ENCODE measurements around the gene CACNA1C.
A peak's percentile ranks its signal among the peaks of the same experiment; 100 is the strongest.
"Not testable (repeated sequence)": the region's sequence is repeated elsewhere in the genome, so short reads cannot be mapped to it uniquely, and the experiment has no call there.

CACNA1C gene

DNA sequence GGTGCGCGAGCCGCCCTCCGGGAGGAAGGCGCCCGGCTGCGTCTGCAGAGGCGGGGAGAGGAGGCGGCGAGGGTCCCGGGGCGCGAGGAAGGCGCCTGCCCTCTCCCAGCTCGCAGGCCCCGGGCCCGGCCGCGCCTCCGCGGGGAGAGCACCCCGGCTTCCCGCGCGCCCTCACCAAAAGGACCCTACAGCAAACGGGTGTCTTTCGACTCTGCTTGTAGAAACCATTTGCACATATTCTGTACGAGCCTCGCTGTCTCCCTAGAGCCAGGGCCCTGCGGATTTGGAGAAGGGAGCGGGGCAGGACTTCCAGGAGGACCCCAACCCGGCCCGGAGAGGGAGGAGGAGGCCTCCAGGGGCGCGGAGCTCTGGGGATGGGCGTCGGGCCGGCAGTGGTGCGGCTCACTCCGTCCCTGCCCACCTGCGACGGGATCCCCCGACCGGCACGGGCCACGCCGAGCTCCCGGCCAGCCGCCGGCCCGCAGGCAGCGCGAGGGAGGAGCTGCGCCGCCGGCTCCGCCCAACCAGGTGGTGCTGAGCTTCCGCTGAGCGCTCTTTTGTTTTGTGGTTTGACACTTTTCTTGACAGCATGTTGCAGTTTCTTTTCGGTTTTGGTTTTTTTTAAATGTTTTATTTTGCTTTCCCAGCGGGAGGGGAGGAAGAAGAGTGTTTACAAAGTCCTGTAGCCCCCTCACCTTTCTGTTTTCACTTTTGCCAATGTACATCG is 638.7 kb downstream of the CACNA1C start:
- DNase-seq (ENCODE audit: low spot score) = peak; percentile 71

DNA sequence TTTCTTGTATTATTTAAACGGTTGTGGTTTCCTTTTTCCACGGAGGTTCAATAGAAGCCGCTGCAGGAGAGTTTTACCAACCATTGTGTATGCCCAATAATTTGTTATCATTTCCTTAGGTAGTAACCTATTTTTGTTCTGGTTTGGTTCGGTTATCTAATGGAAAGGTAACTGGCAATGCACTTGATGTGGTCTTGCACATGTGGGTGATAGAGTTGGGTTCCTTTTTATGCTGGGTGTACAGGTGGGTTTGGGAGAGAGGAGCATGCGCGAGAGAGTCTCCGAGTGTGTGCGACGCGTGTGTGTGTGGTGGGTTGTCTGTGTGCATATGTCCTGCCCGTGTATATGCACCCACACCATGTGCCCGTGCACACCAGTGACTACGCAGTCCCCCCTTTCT is 639.3 kb downstream of the CACNA1C start:
- DNase-seq (ENCODE audit: low spot score) = no peak

GRCh38 chr12:2693244-2693860 is 640.6 kb downstream of the CACNA1C start:
- DNase-seq (ENCODE audit: low spot score) = no peak

DNA sequence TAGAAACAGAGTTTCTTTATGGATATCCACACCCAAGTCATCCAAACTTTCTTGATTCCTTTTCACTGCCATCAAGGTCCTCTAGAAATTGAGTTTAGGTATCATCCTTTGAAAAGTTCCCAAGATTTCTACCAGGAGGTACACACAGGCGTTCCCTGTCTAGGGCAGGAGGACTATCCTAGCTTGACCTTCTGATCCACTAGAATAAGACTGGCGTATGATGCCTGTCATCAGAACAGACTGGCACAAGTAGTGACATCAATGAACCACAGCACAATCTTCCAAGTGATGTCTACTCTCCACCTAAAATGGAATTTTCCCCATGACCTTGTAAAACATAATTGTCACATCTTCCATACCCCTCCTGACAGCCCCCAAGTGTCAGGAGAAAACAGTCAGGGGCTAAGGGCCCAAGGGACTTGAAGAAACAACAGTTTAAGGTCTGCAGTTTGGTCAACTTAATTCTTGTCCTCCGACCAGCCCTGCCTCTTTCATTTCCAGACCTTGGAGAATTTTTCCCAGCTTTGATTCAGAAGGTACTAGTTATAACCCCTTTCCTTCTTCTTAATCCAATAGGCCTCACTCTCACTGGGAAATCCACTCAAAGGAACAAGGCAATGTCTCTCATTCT is 641.3 kb downstream of the CACNA1C start:
- DNase-seq (ENCODE audit: low spot score) = no peak

DNA sequence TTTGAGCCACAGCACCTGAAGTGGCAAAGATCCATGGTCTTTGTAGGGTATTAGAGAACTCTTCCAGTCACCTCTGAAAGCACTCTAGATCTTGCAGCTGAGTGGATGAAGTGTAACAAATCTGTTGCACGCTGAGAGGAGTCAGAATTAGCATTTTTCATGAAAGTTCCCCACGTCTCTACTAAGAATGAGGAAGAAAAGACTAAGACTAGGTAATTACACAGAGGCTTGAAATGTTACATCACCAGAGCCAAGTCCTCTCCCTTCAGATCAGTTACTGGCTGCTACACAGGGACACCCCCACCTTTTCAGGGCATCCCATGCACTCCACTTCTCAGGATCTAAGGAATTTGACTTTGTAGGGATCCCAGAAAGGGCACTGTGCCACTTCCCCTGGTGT is 643.3 kb downstream of the CACNA1C start:
- DNase-seq (ENCODE audit: low spot score) = no peak

- DNase-seq (ENCODE audit: low spot score) = no peak
These were observed 644.4 kb downstream of the CACNA1C start for GRCh38 chr12:2697057-2697800.

GRCh38 chr12:2698566-2698965 is 645.8 kb downstream of the CACNA1C start:
- no peak for DNase-seq (ENCODE audit: low spot score)

GRCh38 chr12:2710701-2711100 is 657.9 kb downstream of the CACNA1C start:
- DNase-seq (ENCODE audit: low spot score) = no peak

DNA sequence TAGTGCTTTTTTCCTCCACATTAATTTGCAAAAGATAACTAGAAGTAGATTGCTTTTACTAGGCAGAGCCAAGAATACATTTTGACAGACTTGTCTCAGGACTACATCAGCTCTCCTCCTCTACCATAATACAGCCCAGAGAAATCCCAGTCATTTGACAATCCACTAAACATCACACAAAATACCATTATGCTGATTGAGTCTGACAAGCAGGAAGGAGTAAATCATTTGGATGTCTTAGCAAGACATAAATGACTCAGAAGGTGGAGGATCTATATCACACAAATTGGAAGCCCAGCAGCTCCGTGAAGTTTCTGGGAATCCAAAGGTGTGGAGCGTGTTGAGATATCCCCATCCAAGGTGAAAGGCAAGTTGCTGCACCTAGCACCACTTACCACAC is 666.6 kb downstream of the CACNA1C start:
- DNase-seq (ENCODE audit: low spot score) = no peak

- no peak for DNase-seq (ENCODE audit: low spot score)
These were observed 670.0 kb downstream of the CACNA1C start for GRCh38 chr12:2722806-2723205.

DNA sequence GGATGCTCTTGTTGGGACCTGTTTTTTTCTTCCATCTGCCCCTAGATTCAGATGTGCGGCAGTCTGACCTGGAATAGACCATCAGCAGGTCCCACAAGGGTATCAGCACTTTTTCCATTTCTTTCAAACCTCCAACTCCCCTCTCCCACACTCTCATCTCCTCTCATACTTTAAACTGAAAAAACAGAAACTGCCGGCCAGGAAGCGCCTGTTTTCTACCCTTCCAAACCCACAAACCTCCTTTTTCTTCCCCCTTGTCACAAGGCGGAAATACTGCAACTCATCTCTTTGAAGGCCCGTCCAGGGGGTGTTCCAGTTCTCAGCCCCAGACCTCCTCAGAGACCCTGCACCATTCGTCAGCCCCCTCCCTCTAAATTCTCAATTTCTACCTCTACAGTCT is 679.5 kb downstream of the CACNA1C start:
- no peak for DNase-seq (ENCODE audit: low spot score)

DNA sequence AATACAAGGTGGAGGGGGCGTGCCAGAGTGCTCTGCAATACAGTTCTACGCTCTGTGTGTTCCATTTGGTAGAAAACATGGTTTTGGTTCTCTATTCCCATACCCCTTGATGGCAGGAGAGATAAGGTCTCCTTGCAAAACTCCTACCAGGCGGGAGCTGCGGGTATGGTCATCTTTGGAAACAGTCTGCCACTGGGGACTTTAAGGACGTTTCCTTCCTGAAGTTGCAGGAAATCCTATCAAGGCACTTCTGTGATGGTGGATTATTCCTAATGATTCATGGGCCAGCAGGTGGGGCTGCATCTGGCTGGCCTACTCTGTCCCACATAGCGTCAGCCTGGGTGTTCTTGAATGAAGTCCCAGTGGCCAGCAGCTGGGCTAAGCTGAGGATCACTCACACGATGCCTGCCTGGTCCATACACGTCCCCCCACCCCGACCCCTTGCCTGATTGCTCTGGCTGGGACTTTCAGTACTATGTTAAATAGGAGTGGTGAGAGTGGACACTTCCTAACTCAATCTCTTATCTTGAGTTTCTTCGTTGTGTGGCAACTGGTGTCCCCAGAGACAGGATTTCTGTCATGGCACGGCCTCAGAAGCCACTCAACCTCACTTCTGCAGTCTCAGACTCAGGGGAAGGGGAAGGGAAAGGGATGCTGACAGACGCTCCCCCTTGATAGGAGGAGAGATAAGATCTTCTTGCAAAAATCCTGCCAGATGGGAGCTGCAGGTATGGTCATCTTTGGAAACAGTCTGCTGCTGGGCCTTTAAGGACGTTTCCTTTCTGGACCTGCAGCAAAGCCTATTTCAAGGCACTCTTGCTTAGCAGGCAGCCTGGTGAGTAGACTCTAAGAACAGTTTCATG is 680.9 kb downstream of the CACNA1C start:
- DNase-seq (ENCODE audit: low spot score) = no peak

DNA sequence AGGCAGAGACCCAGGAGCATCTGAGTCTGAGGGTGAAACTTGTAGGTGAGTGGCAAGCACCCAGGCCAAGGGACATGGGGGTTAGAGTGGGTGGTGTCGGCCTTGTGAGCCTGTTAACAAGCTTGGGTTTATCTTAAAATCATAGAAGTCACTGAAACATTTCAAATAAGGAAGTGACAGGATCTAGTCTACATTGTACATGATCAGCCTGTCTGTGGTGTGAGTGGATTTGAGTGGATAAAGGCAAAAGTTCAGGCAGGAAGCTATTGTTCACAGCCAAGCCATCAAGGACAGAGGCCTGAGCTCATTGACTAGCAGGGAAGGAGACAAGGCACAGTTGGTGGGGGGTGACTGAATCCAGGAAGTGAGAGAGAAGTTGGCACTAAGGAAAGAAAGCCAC is 682.6 kb downstream of the CACNA1C start:
- DNase-seq (ENCODE audit: low spot score) = no peak

DNA sequence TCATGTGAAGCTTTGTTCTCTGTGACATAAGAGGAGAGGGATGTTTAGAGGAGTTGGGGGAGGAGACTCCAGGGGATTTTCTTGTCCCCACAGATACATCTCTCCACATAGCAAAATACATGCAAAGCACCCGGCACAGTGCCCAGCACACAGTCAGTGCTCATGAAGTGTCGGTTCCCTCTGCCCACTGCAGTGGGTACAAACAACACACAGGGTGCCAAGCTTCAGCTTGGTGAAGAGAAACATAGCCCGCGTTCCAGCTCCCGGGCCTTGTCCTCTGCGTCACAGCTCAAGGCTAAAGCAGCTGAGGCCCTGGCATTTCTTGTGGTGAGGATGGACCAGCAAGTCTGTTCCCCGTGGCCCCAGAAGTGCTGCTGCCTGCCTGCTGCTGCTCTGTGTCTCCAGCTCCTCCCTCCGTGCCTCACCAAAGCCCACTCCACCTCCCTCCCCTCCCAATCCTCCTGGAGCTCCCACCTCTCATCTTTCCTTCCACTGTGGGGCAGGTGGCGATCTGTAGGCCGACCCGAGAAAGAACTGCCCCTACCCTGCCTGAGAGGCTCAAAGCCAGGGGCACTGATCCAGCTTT is 685.0 kb downstream of the CACNA1C start:
- no peak for DNase-seq (ENCODE audit: low spot score)

DNA sequence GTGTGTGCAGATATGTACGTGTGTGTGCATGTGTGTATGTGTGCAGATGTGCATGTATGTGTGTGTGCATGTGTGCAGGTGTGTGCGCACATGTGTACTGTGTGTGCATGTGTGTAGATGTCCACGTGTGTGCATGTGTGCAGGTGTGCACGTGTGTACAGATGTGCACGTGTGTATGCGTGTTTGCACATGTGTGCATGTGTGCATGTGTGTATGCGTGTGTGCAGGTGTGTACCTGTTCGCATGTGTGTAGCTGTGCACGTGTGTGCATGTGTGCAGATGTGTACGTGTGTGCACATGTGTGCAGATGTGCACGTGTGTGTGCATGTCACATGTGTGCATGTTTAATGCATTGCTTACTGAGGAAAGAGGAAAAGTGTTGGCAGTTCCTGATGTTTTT is 686.3 kb downstream of the CACNA1C start:
- no peak for DNase-seq (ENCODE audit: low spot score)

DNA sequence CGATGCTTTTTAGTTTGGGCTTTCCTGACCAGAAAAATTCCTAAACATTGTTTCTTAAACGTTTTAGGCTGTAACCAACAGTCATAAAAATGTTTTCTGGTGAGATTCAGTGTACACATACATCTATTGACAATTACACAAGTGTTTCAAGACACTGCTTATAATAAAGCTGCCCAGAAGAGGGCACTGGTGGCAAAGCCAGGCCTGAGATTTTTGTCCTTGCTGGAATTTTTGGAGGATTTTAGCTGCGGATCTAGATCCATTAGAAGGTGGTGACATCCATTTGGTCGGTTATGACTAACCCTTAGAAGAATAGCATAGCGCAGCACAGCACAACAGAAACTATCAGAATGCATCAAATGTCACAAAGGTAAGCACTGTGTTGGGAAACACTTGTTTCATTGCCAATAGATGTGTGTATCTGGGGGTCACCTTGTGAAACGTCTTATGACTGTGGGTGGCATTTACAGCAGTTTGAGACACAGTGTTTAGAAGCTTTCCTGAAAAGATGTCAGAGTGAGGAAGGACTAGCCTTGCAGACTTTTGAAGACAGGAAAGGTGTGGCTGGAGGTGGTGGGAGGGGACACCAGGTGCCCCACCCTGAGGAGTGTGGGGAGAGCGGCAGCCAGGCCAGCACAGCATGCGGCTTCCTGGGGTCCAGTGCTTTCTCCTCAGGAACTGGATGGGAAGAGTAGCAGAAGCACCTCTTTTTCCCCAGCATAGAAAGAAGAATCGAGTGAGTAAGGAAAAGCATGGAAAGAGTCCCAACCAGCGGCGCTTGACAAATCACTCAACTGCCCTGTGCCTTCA is 687.2 kb downstream of the CACNA1C start:
- DNase-seq (ENCODE audit: low spot score) = no peak

GRCh38 chr12:2742037-2742436 is 689.2 kb downstream of the CACNA1C start:
- DNase-seq (ENCODE audit: low spot score) = not testable (repeated sequence)

- DNase-seq (ENCODE audit: low spot score) = no peak
These were observed 690.7 kb downstream of the CACNA1C start for GRCh38 chr12:2743478-2743877.

- no peak for DNase-seq (ENCODE audit: low spot score)
These were observed 692.9 kb downstream of the CACNA1C start for GRCh38 chr12:2745655-2746054.
